Measurements from ENCODE around the gene METTL25B.

- TF ChIP-seq, protein P1, sequence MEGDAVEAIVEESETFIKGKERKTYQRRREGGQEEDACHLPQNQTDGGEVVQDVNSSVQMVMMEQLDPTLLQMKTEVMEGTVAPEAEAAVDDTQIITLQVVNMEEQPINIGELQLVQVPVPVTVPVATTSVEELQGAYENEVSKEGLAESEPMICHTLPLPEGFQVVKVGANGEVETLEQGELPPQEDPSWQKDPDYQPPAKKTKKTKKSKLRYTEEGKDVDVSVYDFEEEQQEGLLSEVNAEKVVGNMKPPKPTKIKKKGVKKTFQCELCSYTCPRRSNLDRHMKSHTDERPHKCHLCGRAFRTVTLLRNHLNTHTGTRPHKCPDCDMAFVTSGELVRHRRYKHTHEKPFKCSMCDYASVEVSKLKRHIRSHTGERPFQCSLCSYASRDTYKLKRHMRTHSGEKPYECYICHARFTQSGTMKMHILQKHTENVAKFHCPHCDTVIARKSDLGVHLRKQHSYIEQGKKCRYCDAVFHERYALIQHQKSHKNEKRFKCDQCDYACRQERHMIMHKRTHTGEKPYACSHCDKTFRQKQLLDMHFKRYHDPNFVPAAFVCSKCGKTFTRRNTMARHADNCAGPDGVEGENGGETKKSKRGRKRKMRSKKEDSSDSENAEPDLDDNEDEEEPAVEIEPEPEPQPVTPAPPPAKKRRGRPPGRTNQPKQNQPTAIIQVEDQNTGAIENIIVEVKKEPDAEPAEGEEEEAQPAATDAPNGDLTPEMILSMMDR (IDR thresholded peaks at IDR 0.05; ENCODE audit: poor library complexity, severe bottlenecking): no peak
- TF ChIP-seq SMC3 (conservative IDR thresholded peaks at IDR 0.05; ENCODE audit: poor library complexity) (no peak), REST (IDR thresholded peaks at IDR 0.05; ENCODE audit: borderline replicate concordance) (no peak), EP300 (conservative IDR thresholded peaks at IDR 0.05; ENCODE audit: poor library complexity, severe bottlenecking) (no peak)
Measured at GRCh38 chr1:156733989-156734584, 5.8 kb downstream of the METTL25B start.
